ENCODE data around the gene ZNF799.
"Not testable (repeated sequence)": the region's sequence is repeated elsewhere in the genome, so short reads cannot be mapped to it uniquely, and the experiment has no call there.

The ZNF799 gene

DNA sequence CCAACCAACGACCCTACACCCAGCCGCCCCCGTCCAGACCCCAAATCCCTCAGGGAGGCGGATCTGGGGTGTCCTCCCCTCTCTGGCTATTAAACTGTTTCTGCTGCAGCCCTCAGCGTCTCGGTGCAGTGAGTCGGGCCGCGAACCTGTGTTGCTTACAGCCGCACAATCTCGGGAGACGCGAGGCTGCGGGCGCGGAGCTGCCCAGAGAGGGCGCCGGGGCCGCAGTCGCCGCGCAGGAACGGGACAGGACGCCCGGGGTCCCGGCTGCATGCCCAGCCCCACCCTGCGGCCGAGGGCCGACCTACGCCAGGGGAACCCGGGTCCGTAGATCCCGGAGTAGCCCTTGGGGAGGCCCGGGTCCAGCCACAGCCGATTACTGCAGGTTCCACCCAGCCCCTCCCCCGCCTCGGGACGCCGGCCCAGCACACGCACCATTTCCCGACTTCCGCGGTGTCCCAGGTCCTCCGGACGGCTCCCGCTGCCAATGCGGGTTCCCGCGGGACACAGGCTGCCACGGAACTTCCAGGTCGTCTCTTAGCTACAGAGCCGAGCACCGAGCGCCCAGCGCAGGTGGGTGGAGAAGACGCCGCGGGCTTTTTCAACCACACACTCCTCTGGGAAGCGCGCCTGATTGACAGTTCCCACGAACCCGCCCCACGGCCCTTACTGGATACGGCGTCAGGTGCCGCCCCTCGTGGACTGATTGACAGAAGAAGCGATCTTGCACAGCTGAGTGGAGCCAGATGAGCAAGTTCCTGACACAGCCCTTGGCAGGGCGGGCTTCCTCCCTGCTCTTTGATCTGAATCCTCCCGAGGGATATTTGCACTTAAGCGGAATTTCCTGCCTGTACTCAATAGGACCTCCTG is at the start of gene ZNF799:
ZNF799 (minus strand) TSS at position 639 of the 870 bp plus-strand sequence; CDS start at position 438, 201 bp downstream.
- DNase-seq (ENCODE audit: low read depth in 3 of 3, low spot score in 1 of 3): peak; percentile 43 to 65 (median 47)

DNA sequence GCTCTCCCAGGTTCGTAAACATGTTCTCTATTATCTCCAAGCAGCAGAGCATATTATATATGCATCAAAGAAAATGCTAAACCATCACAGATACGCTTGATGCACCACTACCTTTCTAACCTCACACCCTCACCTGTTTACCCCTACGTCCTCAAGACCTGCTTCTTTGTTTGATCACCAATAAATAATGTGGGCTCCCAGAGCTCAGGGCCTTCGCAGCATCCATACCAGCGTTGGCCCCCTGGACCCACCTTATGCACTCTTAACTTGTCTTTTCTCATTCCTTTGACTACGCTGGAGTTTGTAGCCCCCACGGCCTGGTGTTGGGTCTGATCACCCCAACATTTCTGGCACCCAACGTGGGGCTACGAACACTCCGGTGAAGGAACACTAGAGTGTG is 49.8 kb upstream of the ZNF799 start:
- no peak for DNase-seq (ENCODE audit: low read depth in 3 of 3, low spot score in 1 of 3)

DNA sequence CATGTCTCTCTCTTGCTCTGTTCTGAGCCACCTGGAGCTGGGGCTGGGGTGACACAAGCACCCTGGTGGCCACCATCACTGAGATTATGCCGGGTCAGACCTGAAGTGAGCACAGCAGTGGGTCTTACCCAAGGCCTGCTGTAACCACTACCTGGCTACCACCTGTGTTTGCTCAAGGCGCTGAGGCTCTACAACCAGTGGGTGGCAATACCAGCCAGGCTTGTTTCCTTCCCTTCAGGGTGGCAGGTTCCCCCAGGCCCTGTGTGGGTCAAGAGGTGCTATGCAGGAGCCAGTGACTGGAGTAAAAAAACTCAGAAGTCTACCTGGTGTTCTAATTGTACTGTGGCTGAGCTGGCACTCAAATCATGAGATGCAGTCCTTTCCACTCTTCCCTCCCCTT is 47.7 kb upstream of the ZNF799 start:
- DNase-seq (ENCODE audit: low read depth in 3 of 3, low spot score in 1 of 3): no peak

DNA sequence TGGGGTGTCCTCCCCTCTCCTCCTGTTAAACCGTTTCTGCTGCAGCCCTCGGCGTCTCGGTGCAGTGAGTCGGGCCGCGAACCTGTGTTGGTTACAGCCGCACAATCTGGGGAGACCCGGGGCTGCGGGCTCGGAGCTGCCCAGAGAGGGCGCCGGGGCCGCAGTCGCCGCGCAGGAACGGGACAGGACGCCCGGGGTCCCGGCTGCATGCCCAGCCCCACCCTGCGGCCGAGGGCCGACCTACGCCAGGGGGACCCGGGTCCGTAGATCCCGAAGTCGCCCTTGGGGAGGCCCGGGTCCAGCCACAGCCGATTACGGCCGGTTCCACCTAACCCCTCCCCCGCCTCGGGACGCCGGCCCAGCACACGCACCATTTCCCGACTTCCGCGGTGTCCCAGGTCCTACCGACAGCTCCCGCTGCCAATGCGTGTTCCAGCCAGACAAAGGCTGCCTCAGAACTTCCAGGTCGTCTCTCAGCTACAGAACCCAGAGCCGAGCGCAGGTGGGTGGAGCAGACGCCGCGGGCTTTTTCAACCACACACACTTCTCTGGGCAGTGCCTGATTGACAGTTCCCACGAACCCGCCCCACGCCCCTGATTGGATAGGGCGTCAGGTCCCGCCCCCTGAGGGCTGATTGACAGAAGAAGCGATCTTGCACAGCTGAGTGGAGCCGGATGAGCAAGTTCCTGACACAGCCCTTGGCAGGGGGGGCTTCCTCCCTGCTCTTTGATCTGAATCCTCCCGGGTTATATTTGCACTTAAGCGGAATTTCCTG is 39.7 kb upstream of the ZNF799 start, which contains the start of gene ZNF443:
ZNF443 (minus strand) TSS at position 481 of the 776 bp plus-strand sequence; CDS start at position 374, 107 bp downstream.
- peak; percentile 94 to 99 (median 95) for DNase-seq (ENCODE audit: low read depth in 3 of 3, low spot score in 1 of 3)

DNA sequence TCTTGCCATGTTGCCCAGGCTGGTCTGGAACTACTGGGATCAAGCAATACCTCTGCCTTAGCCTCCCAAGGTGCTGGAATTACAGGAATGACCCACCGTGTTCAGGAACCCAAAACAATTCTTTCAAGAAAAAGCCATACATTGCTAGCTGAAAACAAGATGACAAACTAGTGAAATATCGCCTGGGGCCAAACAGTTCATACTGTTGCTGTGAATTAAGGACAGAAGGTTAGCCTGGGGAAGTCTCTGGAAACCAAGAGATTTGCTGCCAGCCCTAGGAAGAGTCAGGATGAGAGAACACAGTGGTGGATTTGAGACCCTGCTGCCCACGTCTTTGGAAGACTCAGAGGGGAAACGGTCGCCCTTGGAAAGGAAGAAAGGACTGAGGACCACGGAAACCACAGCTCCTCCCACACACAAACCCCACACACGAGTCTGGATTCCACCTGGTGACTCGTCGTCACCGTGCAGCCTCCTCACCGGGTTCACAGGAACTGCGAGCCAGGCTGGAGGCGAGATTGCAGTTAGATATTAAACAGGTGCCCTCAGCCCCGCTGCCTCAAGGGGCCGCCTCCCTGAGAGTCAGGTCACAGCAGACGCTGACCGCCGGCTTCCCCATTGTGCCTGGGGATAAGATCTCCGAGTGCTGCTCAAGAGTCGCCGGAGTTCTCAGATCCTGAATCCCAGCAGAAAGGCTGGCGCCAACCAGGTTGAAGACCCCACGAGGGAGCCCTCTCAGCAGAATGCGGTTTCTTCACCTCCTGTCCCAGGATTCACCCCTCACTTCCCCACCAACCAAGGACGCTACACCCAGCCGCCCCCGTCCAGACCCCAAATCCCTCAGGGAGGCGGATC is 38.8 kb upstream of the ZNF799 start:
- DNase-seq (ENCODE audit: low read depth in 3 of 3, low spot score in 1 of 3): peak in 2 of 3 donors; percentile 0 to 28

DNA sequence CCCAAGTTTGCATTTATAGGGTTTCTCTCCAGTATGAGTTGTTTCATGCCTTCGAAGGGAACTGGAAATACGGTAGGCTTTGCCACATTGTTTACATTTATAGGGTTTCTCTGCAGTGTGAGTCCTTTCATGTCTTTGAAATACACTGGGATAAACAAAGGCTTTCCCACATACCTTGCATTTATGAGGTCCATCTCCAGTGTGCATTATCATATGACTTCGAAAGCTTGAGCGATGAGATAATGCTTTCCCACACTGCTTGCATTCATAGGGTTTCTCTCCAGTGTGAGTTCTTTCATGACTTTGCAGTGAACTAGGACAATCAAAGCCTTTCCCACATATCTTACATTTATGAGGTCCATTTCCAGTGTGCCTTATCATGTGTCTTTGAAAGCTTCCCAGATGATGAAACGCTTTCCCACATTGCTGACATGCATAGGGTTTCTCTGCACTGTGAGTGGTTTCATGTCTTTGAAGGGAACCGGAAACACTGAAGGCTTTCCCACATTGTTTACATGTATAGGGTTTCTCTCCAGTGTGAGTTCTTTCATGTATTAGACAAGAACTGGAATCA is 29.7 kb upstream of the ZNF799 start:
- not testable (repeated sequence) for DNase-seq (ENCODE audit: low read depth in 3 of 3, low spot score in 1 of 3)

DNA sequence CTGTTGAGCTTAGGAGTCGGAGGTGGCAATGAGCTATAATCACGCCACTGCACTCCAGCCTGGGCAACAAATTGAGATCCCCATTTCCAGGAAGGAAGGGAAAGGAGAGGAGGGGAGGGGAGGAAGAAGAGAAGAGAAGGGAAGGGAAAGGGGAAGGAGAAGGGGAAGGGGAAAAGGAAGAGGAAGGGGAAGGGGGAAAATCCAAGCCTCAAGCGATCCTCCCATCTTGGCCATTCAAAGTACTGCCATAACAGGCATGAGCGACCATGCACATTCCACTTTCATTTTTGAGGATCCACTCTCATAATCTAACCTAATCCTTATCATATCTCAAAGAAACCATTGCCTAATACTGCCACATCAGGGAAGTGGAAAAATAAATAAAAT is 24.8 kb upstream of the ZNF799 start:
- no peak for DNase-seq (ENCODE audit: low read depth in 3 of 3, low spot score in 1 of 3)

DNA sequence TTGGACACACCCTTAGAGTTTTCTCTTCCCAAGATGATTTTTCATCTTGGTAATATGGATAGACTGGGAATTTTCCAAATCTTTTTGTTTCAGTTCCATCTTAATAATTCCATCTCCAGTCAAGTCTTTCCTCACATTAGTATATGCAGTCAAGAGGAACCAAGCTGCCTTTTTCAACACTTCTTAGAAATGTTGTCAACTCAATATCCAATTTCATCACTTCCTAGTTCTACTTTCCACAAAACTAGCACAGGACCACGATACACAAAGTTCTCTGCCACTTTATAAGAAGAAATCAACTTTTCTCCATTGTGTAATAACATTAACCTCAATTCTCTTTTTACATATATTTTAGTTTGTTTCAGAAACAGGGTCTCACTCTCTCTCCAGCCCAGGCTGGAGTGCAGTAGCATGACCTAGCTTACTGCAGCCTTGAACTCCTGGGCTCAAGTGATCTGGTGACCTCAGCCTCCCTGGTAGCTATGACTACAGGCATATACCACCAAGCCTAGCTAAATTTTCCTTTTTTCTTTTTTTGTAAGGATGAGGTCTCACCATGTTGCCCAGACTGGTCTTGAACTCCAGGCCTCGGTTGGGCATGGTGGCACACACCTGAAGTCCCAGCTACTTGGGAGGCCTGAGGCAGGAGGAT is 24.3 kb upstream of the ZNF799 start:
- no peak for DNase-seq (ENCODE audit: low read depth in 3 of 3, low spot score in 1 of 3)

DNA sequence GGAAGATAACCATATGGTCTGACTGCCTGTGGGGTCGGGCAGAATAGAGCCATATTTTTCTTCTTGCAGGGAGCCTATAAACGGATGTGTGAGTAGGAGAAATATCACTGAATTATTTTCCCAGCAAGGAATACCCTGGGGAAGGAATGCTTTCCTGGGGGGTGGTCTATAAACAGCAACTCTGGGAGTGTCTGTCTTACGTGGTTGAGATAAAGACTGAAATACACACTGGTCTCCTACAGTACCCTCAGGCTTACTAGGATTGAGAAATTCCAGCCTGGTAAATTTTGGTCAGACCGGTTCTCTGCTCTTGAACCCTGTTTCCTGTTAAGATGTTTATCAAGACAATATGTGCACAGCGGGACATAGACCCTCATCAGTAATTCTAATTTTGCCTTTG is 16.2 kb upstream of the ZNF799 start:
- DNase-seq (ENCODE audit: low read depth in 3 of 3, low spot score in 1 of 3): not testable (repeated sequence)

DNA sequence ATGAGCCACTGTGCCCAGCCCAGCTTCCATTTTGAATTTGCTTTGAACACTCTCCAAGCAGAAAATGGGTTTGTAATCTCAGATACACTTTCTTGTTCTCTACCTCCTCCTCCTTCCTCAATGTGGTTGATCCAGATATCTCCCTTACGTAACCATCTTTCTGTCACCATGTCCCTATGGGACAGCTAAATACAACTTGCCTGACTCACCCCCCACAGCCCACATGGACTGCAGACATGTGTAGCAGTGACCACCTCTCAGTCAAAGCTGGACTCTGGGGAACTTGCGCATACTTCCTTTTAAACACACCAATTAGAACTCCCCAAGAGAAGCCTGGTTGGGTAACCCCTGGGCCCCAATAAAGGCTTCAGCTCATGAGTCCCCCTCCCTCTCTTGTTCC is 10.8 kb upstream of the ZNF799 start:
- DNase-seq (ENCODE audit: low read depth in 3 of 3, low spot score in 1 of 3): no peak

DNA sequence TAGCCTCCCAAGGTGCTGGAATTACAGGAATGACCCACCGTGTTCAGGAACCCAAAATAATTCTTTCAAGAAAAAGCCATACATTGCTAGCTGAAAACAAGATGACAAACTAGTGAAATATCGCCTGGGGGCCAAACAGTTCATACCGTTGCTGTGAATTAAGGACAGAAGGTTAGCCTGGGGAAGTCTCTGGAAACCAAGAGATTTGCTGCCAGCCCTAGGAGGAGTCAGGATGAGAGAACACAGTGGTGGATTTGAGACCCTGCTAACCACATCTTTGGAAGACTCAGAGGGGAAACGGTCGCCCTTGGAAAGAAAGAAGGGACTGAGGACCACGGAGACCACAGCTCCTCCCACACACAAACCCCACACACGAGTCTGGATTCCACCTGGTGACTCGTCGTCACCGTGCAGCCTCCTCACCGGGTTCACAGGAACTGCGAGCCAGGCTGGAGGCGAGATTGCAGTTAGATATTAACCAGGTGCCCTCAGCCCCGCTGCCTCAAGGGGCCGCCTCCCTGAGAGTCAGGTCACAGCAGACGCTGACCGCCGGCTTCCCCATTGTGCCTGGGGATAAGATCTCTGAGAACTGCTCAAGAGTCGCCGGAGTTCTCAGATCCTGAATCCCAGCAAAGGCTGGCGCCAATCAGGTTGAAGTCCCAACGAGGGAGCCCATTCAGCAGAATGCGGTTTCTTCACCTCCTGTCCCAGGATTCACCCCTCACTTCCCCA is 1.0 kb downstream of the ZNF799 start:
- DNase-seq (ENCODE audit: low read depth in 3 of 3, low spot score in 1 of 3): peak in 1 of 3 donors; percentile 5

DNA sequence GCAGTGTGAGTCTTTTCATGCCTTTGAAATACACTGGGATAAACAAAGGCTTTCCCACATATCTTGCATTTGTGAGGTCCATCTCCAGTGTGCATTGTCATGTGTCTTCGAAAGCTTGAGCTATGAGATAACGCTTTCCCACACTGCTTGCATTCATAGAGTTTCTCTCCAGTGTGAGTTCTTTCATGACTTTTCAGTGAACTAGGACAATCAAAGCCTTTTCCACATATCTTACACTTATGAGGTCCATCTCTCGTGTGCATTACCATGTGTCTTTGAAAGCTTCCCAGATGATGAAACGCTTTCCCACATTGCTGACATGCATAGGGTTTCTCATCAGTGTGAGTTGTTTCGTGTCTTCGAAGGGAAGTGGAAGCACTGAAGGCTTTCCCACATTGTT is 9.9 kb downstream of the ZNF799 start:
- not testable (repeated sequence) for DNase-seq (ENCODE audit: low read depth in 3 of 3, low spot score in 1 of 3)

DNA sequence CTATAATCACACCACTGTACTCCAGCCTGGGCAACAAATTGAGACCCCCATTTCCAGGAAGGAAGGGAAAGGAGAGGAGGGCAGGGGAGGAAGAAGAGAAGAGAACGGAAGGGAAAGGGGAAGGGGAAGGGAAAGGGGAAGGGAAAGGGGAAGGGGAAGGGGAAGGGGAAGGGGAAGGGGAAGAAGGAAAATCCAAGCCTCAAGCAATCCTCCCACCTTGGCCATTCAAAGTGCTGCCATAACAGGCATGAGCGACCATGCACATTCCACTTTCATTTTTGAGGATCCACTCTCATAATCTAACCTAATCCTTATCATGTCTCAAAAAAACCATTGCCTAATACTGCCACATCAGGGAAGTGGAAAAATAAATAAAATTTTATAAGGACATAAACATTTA is 14.7 kb downstream of the ZNF799 start:
- not testable (repeated sequence) for DNase-seq (ENCODE audit: low read depth in 3 of 3, low spot score in 1 of 3)

DNA sequence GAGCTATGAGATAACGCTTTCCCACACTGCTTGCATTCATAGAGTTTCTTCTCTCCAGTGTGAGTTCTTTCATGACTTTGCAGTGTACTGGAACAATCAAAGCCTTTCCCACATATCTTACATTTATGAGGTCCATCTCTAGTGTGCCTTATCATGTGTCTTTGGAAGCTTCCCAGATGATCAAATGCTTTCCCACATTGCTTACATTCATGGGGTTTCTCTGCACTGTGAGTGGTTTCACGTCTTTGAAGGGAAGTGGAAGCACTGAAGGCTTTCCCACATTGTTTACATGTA is 20.7 kb downstream of the ZNF799 start:
- DNase-seq (ENCODE audit: low read depth in 3 of 3, low spot score in 1 of 3): no peak

DNA sequence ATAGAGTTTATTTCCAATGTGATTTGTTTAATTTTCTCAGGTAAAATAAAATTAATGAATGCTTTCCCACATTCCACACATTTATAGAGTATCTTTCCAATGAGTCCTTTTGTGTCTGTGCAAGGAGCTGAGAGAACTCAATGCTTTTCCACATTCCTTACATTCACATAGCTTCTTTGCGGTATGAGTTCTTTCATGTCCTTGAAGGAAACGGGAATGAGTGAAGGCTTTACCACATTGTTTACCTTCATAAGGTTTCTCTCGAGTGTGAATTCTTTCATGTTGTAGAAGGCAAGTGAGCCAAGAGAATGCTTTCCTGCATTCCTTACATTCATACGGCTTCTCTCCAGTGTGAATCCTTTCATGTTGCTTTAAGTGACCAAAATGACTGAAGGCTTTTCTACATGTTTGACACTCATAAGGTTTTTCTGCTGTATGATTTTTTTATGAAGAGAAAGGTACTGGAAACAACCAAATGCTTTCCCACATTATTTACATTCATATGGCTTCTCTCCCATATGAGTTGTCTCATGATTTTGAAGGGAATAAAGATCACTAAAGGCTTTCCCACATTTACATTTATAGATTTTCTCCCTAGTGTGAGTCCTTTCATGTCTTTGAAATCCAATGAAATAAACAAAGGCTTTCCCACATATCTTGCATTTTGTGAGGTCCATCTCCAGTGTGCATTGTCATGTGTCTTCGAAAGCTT is 21.2 kb downstream of the ZNF799 start:
- DNase-seq (ENCODE audit: low read depth in 3 of 3, low spot score in 1 of 3): no peak

DNA sequence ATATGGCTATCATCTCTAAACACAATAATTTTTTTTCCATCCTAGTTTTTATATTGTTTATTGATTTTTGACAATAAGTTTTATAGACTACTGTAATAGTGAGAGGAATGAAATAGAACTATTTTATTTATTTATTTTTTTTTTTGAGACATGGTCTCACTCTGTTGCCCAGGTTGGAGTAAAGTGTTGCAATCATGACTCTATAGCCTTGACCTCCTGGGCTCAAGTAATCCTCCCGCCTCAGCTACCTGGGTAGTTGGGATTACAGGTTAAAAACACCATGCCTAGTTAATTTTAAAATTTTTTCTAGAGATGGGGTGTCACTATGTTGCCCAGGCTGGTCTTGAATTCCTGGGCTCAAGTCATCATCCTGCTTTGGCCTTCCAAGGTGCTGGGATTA is 27.0 kb downstream of the ZNF799 start:
- no peak for DNase-seq (ENCODE audit: low read depth in 3 of 3, low spot score in 1 of 3)

DNA sequence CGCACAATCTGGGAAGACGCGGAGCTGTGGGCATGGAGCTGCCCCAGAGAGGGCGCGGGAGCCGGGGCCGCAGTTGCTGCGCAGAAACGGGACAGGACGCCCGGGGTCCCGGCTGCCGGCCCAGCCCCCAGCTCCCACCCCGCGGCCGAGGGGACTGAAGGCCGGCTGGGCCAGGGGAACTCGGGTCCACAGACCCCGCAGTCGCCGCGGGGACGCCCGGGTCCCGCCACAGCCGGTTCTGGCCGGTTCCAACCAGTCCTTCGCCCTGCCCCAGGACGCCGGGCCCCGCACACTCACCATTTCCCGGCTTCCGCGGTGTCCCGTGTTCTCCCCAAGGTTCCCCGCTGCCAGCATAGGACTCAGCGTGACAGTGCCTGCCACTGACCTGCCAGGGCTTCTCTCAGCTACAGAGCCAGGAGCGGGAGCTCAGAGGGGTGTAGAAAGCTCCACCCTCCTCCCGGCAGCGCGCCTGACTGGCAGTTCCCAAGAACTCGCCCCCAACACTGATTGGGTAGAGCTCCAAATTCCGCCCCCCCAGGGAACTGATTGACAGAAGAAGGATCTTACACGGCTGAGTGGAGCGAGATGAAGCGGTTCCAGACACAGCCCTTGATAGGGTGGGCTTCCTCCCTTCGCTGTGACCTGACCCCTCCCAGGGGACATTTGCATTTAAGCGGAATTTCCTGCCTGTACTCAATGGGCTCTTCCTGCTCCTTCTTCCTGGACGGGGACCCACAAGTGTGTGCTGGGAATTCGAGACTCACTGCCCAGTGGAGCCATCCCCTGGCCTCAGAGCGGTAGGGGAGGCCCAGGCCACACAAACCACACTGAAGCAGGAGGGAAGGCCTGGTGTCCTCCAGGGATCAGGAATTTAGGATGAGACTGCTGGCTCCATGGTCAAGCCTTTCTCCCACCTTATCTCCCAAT is 35.6 kb downstream of the ZNF799 start, which contains the start of gene ZNF442:
ZNF442 (minus strand) TSS at position 448 of the 927 bp plus-strand sequence. CDS start 2,052 bp downstream, outside the sequence.
- peak; percentile 40 to 63 (median 53) for DNase-seq (ENCODE audit: low read depth in 3 of 3, low spot score in 1 of 3)
